ENCODE measurements around the gene EMC9. TPM values are rescaled to one million over a fixed set of nuclear protein-coding genes. Genes with fewer than 3 reads are reported as not detected.

EMC9 gene
- total RNA-seq, 2 experiments from 2014 or later, result 45.0 to 51.7 TPM

GRCh38 chr14:24098229-24098926, 43.0 kb downstream of the EMC9 start:
- no peak for DNase-seq
- POLR2A ChIA-PET, result interaction anchor here (0.6 to 10.0 kb wide), 4 partner anchors 9 to 58 kb away, joined by 3 to 149 read pairs (median 75); partner anchors contain the start of genes DCAF11 and NRL
- peaks cover 22% of the 10 kb centered on the region for H3K4me1 Mint-ChIP-seq
- no peaks in the 10 kb centered on the region for H3K9me3 Mint-ChIP-seq
- no peak overlapping the region for H3K4me3 Mint-ChIP-seq
- H3K36me3 Mint-ChIP-seq (ENCODE audit: low read depth), result peaks cover 65% of the 10 kb centered on the region
- H3K27me3 Mint-ChIP-seq, result no peaks in the 10 kb centered on the region
- H3K27ac Mint-ChIP-seq, result no peak overlapping the region
- CTCF ChIA-PET, result interaction anchor here (1.9 to 12.0 kb wide), 2 partner anchors 8 to 40 kb away, joined by 7 to 254 read pairs; no protein-coding TSS in a partner anchor

- H3K36me3 Mint-ChIP-seq (ENCODE audit: low read depth), result peaks cover 52% of the 10 kb centered on the region
- H3K4me3 Mint-ChIP-seq, result peak overlapping the region; percentile 46
- H3K27ac Mint-ChIP-seq, result peak overlapping the region; percentile 62
- ChIA-PET POLR2A (interaction anchor here (2.9 to 10.0 kb wide), 6 partner anchors 11 to 64 kb away, joined by 12 to 149 read pairs (median 78); partner anchors contain the start of genes DCAF11, EMC9, IRF9 and NRL), CTCF (interaction anchor here (1.2 to 12.0 kb wide), 6 partner anchors 10 to 200 kb away, joined by 3 to 254 read pairs (median 60); partner anchors contain the start of genes DCAF11 and NRL)
- no peaks in the 10 kb centered on the region for H3K9me3 Mint-ChIP-seq
- H3K27me3 Mint-ChIP-seq, result no peaks in the 10 kb centered on the region
- peaks cover 35% of the 10 kb centered on the region for H3K4me1 Mint-ChIP-seq
- no peak for DNase-seq
Observed at GRCh38 chr14:24096545-24097181, 44.7 kb downstream of the EMC9 start.

- Mint-ChIP-seq H3K36me3 (ENCODE audit: low read depth) (peaks cover 44% of the 10 kb centered on the region), H3K9me3 (no peaks in the 10 kb centered on the region), H3K4me3 (peak overlapping the region; percentile 100), H3K4me1 (peaks cover 37% of the 10 kb centered on the region), H3K27ac (peak overlapping the region; percentile 96), H3K27me3 (no peaks in the 10 kb centered on the region)
- POLR2A ChIA-PET, result interaction anchor here (0.6 to 10.0 kb wide), 23 partner anchors 10 to 528 kb away, joined by 3 to 149 read pairs (median 7); partner anchors contain the start of genes AP1G2, CARMIL3, CHMP4A and DCAF11
- peak; percentile 69 for DNase-seq
- CTCF ChIA-PET, result interaction anchor here (0.7 to 12.0 kb wide), 13 partner anchors 11 to 336 kb away, joined by 3 to 254 read pairs (median 6); partner anchors contain the start of genes CHMP4A, DCAF11, EMC9 and IRF9
Observed at GRCh38 chr14:24095271-24096068, 45.9 kb downstream of the EMC9 start.

DNA sequence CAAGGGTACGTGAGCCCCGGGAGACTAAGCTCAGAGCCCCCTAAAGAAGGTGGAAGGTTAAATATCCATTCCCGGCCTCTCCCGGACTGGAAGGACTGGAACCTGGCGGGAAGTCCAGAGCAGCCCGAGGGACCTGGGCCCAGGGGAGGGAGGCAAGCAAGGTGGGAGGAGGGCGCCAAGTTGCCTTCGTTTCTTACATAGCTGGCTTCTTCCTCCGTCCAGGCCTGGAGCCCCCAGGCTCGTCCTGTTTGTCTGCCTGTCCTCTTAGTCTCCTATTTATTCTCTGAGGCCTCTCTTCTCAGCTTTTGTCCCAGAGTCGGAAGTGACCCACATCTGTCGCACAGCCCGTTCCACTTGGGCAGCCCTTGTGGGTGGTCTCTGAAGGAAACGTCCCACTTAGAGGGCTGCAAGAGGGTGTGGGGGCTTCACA, 46.5 kb downstream of the EMC9 start:
- no peaks in the 10 kb centered on the region for H3K27me3 Mint-ChIP-seq
- peak; percentile 32 for DNase-seq
- H3K4me3 Mint-ChIP-seq, result peak overlapping the region; percentile 100
- ChIA-PET CTCF (interaction anchor here (0.7 to 12.0 kb wide), 12 partner anchors 12 to 337 kb away, joined by 3 to 254 read pairs (median 6); partner anchors contain the start of genes CHMP4A, DCAF11, EMC9 and IRF9), POLR2A (interaction anchor here (0.6 to 10.0 kb wide), 25 partner anchors 9 to 527 kb away, joined by 3 to 149 read pairs (median 4); partner anchors contain the start of genes AP1G2, CARMIL3, CHMP4A and DCAF11)
- H3K4me1 Mint-ChIP-seq, result peaks cover 39% of the 10 kb centered on the region
- no peaks in the 10 kb centered on the region for H3K9me3 Mint-ChIP-seq
- peak overlapping the region; percentile 96 for H3K27ac Mint-ChIP-seq
- peaks cover 38% of the 10 kb centered on the region for H3K36me3 Mint-ChIP-seq (ENCODE audit: low read depth)

DNA sequence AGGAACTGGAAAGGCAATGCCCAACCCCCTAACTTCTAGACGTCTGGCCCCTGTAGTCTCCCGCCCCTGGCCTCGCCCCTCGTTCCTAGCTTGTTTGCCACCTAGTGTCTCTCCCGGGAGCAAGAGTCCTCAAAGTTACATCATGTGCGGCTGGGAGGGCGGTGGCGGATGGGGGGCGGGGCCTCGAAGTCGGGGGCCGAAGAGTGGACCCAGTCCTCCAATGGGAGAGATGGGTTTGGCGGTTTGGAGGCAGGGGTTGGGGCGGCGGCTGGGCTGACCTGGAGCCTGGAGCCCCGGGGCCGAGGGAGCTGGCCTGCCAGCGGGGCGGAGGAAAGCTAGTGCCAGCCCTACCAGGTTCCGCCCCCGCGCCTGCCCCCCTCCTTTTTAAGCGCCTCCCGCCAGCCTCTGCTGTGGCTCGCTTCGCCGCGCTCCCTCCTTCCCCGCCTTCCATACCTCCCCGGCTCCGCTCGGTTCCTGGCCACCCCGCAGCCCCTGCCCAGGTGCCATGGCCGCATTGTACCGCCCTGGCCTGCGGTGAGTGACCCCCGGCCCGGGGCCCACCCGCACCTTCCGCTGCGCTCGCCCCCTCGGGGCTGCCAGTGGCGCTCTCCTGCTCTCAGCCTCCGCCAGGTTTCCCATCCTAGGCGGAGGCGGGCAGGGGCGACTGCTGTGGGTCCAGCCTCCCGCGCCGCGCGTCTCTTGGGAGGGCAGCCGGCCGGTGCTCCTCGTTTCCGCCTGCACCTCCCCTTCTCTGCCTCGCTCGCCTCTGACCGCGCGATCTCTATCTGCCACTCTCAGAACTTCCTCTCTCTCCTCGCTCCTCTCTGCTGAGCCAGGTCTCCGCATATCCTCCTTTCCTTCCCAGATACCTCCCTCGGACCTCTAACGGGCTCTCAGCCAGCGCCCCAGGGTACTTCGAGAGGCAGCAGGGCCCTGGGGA, 47.2 kb downstream of the EMC9 start, which contains the start of gene PCK2:
Gene PCK2 (plus strand): TSS at position 411 of the 940 bp plus-strand sequence. CDS start 95 bp downstream, at position 506.
- POLR2A ChIA-PET, result interaction anchor here (0.8 to 10.0 kb wide), 29 partner anchors 9 to 527 kb away, joined by 3 to 149 read pairs (median 4); partner anchors contain the start of genes AP1G2, CARMIL3, CHMP4A and DCAF11
- CTCF ChIA-PET, result interaction anchor here (0.7 to 12.0 kb wide), 14 partner anchors 10 to 337 kb away, joined by 3 to 254 read pairs (median 6); partner anchors contain the start of genes CHMP4A, DCAF11, EMC9 and IRF9
- Mint-ChIP-seq H3K27ac (peak within 1 kb of the TSS; percentile 96), H3K36me3 (ENCODE audit: low read depth) (peaks cover 32% of the 10 kb centered on the region), H3K4me3 (peak within 1 kb of the TSS; percentile 100), H3K4me1 (peaks cover 38% of the 10 kb centered on the region), H3K9me3 (no peaks in the 10 kb centered on the region), H3K27me3 (no peaks in the 10 kb centered on the region)
- peak; percentile 87 for DNase-seq

GRCh38 chr14:24093207-24093900, 48.0 kb downstream of the EMC9 start:
- Mint-ChIP-seq H3K27ac (peak overlapping the region; percentile 70), H3K4me1 (peaks cover 38% of the 10 kb centered on the region), H3K9me3 (no peaks in the 10 kb centered on the region), H3K36me3 (ENCODE audit: low read depth) (peaks cover 25% of the 10 kb centered on the region), H3K4me3 (peak overlapping the region; percentile 100), H3K27me3 (no peaks in the 10 kb centered on the region)
- ChIA-PET CTCF (interaction anchor here (1.0 to 12.0 kb wide), 17 partner anchors 9 to 207 kb away, joined by 3 to 254 read pairs (median 6); partner anchors contain the start of genes CARMIL3, DCAF11, DHRS1 and DHRS4L2), POLR2A (interaction anchor here (0.7 to 10.0 kb wide), 18 partner anchors 8 to 120 kb away, joined by 3 to 149 read pairs (median 12); partner anchors contain the start of genes CARMIL3, CHMP4A, DCAF11 and DHRS4L2)
- no peak for DNase-seq

GRCh38 chr14:24092505-24093206, 48.7 kb downstream of the EMC9 start:
- ChIA-PET CTCF (interaction anchor here (0.8 to 12.0 kb wide), 15 partner anchors 12 to 339 kb away, joined by 3 to 254 read pairs (median 4); partner anchors contain the start of genes CARMIL3, DCAF11, DHRS1 and DHRS4L2), POLR2A (interaction anchor here (0.7 to 10.0 kb wide), 13 partner anchors 8 to 121 kb away, joined by 3 to 149 read pairs (median 23); partner anchors contain the start of genes CARMIL3, CHMP4A, DCAF11 and DHRS4L2)
- peaks cover 37% of the 10 kb centered on the region for H3K4me1 Mint-ChIP-seq
- H3K9me3 Mint-ChIP-seq, result no peaks in the 10 kb centered on the region
- no peak for DNase-seq
- H3K36me3 Mint-ChIP-seq (ENCODE audit: low read depth), result peaks cover 21% of the 10 kb centered on the region
- no peaks in the 10 kb centered on the region for H3K27me3 Mint-ChIP-seq
- peak overlapping the region; percentile 70 for H3K27ac Mint-ChIP-seq
- H3K4me3 Mint-ChIP-seq, result peak overlapping the region; percentile 100

DNA sequence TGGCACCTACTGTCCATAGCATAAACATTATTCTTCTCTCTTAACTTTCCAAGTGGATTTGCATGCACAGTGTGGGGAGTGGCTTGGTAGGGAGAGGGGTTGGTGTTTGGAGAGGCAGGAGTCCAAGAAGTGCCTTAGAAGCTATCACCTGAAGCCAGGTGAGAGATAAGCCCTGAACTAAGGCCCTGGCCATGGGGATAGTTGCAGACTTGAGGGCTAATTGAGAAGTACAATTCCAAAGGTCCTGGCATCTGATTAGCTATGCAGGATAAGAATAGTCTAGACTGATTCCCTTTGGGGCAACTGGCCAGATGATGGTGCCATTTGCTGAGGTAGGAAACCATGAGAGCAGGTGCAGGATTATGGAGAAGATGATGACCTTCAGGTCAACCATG, 49.3 kb downstream of the EMC9 start:
- no peak overlapping the region for H3K4me3 Mint-ChIP-seq
- CTCF ChIA-PET, result interaction anchor here (0.7 to 12.0 kb wide), 15 partner anchors 11 to 533 kb away, joined by 3 to 254 read pairs (median 4); partner anchors contain the start of genes CARMIL3, DCAF11, DHRS1 and DHRS4L2
- DNase-seq, result no peak
- H3K27me3 Mint-ChIP-seq, result no peaks in the 10 kb centered on the region
- H3K4me1 Mint-ChIP-seq, result peaks cover 37% of the 10 kb centered on the region
- H3K36me3 Mint-ChIP-seq (ENCODE audit: low read depth), result peaks cover 21% of the 10 kb centered on the region
- no peaks in the 10 kb centered on the region for H3K9me3 Mint-ChIP-seq
- POLR2A ChIA-PET, result interaction anchor here (1.2 to 10.0 kb wide), 8 partner anchors 11 to 338 kb away, joined by 3 to 149 read pairs (median 52); partner anchors contain the start of genes DCAF11, DHRS4L2, IRF9 and KHNYN
- H3K27ac Mint-ChIP-seq, result peak overlapping the region; percentile 19

- no peaks in the 10 kb centered on the region for H3K27me3 Mint-ChIP-seq
- H3K27ac Mint-ChIP-seq, result no peak overlapping the region
- H3K4me1 Mint-ChIP-seq, result peaks cover 22% of the 10 kb centered on the region
- ChIA-PET CTCF (interaction anchor here (1.1 to 12.0 kb wide), 12 partner anchors 9 to 459 kb away, joined by 3 to 254 read pairs (median 8); partner anchors contain the start of genes DCAF11, EMC9, IRF9 and NRL), POLR2A (interaction anchor here (0.8 to 10.0 kb wide), 7 partner anchors 9 to 46 kb away, joined by 3 to 145 read pairs (median 11); partner anchors contain the start of genes DCAF11, NRL and PSME1)
- H3K9me3 Mint-ChIP-seq, result no peaks in the 10 kb centered on the region
- H3K36me3 Mint-ChIP-seq (ENCODE audit: low read depth), result peaks cover 3% of the 10 kb centered on the region
- DNase-seq, result no peak
- H3K4me3 Mint-ChIP-seq, result no peak overlapping the region
Observed at GRCh38 chr14:24089890-24090289, 51.5 kb downstream of the EMC9 start.

All from activated CD4-positive, alpha-beta memory T cell treated with anti-CD3 and anti-CD28 coated beads, Interleukin-2, amount 10 ng/mL, durations not matched to agents 7 days and 5 days (primary cell).